C4-2B (cell line): ENCODE data around the gene PRKCZ.
"Not testable (repeated sequence)": the region's sequence is repeated elsewhere in the genome, so short reads cannot be mapped to it uniquely, and the experiment has no call there.

Experiments
- H3K27ac ChIP-seq: fragments of 450-650 bp; 2 replicates; pipeline ENCODE4 v1.5.1; 2017
- CTCF ChIP-seq: fragments of 450-650 bp; conservative IDR thresholded peaks from 2 replicates; pipeline ENCODE4 v1.5.1; 2017; ENCODE audit warnings: mild to moderate bottlenecking
- ZFX ChIP-seq: fragments of 450-650 bp; IDR thresholded peaks from 2 replicates; pipeline ENCODE4 v1.6.1; 2017

PRKCZ gene

GRCh38 chr1:2112280-2112701, 62.1 kb downstream of the PRKCZ start:
- no peak overlapping the region for H3K27ac ChIP-seq
- no peak for TF ChIP-seq ZFX

DNA sequence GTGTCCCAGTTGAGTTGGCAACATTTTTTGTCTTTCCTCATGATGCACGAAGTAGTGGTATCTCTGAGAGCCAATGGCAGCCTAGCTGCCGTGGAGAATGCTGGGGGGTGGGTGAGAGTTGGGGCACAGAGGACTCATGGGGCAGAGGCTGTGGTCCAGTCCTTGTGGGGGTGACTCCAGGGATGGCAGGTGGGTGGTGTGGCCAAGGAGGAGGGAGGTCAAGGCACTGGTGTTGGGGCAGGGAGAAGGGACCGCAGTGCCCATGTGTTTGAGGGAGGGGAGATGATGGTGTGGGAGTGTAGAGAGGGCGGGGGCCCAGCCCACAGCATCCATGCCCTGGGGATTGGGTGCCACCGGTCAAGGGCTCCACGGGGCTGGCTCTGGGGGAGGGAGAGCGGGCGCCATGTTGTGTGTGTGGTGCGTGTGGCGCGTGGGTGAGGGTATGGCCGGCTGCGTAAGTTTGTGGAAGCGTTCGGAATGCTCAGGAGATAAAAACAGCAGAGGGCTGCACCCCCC, 63.5 kb downstream of the PRKCZ start:
- TF ChIP-seq CTCF (no peak), ZFX (no peak)
- no peak overlapping the region for H3K27ac ChIP-seq

- not testable (repeated sequence) for H3K27ac ChIP-seq
Observed at GRCh38 chr1:2114635-2115007, 64.4 kb downstream of the PRKCZ start.

DNA sequence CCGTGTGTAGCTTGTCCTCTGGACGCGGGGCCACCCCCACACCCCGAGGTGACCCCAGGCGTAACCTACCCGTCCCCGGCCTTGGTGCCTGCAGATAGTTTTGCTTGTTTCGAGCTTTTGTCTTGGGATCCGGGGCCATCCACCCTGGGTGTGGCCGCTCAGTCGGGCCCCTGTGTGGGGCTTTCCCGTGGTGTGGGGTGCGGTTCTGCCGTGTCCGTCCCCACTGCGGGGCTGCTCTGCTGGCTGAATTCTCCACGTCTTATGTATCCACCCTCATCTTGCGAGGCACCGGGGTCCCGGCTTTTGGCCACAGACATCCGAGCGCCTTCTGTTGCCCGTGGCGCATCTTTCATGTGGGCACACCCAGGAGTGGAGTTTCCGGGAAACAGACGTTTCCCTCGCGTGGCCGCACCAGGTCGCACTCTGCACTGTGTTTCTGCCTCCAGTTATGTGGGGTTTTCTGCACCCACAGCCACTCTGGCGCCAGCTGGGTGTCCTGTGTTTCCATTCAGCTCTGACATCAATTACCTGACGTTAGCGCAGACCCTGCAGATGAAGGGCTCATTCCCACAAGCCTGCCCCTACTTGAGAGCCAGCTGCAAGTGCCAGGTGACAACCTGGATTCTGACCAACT, 64.9 kb downstream of the PRKCZ start:
- TF ChIP-seq ZFX (no peak), CTCF (no peak)

DNA sequence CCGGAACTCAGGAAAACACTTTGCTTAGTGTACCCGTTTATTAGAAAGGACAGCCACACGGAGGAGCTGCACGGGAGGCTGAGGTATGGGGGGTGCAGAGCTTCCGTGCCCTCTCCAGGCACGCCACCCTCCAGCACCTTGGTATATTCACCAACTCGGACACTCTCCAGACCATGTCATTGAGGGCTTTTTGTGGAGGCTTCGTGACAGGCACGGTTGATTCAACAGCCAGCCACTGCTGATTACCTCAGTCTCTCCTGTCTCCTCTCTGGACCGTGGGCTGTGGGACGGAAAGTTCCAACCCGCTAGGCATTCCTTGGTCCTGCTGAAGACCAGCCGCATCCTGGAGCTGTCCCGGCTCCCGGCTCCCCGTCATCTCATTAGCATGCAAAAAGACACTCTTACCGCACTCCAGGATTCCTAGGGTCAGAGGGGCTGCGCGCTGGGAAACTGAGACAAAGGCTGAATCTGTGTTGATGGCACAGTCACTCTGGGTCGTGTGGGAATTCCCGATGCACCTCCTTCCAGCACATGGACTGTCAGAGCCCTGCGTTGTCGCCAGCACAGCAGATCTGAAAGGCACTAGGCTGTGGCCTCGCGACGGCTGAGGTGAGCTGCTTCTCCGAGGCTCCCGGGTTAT, 65.6 kb downstream of the PRKCZ start:
- TF ChIP-seq ZFX, result no peak
- TF ChIP-seq CTCF, result no peak

More for the DNA sequence above, 64.9 kb downstream of the PRKCZ start:
- no peak overlapping the region for H3K27ac ChIP-seq

DNA sequence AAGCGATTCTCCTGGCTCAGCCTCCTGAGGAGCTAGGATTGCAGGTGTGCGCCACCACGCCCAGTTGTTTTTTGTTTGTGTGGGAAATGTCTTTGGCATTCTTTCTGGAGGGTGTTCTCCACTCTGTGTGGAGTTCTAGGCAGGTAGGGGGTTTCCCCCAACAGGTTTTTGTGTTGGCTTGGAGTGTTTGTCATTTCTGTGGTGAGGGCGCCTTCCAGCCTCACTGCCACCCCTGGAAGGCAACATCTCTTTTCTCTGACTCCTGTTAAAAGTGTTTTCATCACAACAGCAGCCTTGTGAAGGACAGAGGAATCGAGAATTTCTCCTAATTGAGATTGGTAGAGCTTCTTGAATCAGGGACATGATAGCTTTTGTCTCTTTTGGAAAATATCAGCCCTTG, 69.7 kb downstream of the PRKCZ start:
- TF ChIP-seq ZFX, result no peak
- TF ChIP-seq CTCF, result no peak
- H3K27ac ChIP-seq, result no peak overlapping the region

More for the DNA sequence above, 65.6 kb downstream of the PRKCZ start:
- no peak overlapping the region for H3K27ac ChIP-seq

GRCh38 chr1:2121101-2121691, 71.0 kb downstream of the PRKCZ start:
- no peak overlapping the region for H3K27ac ChIP-seq
- TF ChIP-seq CTCF (no peak), ZFX (no peak)

- H3K27ac ChIP-seq, result not testable (repeated sequence)
Observed at GRCh38 chr1:2121794-2122193, 71.6 kb downstream of the PRKCZ start.
